T1000 (cell line): ENCODE measurements around the gene MAST4.

ENCODE experiments used
- DNase-seq: peaks from one replicate; lab custom pipeline; 2025; ENCODE audit warnings: mixed read lengths; lab: John Stamatoyannopoulos, UW

The MAST4 gene

DNA sequence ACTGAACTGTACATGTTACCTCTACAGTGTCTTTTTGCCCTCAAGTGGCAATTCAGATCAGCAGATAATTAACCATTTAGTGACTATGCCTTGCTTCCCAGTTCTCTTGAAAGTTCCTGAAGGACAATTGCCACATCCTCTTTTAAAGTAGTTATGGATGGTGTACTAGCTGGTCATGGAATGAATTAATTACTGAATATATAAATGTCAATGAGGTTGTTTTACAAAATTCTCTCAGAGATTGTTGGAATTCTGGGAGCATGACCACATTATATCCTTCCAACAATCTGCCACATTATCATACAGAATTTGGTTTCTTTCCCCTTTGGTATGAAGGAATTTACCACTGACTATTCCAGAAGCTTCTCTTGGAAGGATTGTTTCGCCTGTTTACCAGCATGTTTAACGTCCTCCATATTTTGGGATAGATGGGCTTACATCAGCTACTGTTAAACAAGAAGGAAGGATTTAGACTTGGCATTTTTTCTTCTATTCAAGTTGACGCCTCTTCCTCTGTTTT is 424.0 kb downstream of the MAST4 start:
- no peak for DNase-seq

DNA sequence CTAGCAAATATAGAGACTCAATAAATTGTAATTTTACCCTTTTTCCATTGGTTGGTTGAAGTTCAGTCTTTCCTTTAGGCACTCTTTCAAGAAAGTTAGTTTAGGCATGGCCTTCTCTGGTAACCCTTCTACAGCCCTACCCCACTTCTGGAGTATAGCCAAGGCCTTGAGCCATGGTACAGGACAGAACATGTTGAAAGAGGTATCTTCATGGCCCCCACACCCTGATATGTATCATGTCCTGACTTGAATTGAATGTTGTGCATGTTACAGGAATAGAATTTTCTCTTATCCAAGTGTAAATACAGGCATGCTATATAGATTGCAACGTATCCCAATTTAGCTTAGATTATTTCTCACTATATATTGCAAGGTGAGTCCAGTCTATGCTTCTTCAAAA is 424.8 kb downstream of the MAST4 start:
- no peak for DNase-seq

DNA sequence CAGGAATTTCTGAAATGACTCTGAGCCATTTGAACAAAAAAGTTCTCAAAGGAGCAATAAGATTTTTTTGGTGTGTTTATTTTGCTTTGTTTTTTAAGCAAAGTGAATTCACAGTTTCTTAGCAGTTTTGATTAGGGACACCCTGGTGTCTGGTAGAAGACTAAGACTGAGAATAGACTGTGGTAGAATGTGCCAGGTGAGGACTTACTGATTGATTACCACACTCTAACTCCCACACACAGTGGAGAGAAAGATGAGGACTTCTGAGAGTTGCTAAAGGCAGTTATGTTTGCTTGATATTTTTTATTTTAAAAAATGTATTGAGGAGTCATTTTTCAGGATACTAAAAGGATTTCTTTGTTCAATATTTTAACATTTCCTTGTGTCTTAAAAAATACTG is 425.3 kb downstream of the MAST4 start:
- no peak for DNase-seq

DNA sequence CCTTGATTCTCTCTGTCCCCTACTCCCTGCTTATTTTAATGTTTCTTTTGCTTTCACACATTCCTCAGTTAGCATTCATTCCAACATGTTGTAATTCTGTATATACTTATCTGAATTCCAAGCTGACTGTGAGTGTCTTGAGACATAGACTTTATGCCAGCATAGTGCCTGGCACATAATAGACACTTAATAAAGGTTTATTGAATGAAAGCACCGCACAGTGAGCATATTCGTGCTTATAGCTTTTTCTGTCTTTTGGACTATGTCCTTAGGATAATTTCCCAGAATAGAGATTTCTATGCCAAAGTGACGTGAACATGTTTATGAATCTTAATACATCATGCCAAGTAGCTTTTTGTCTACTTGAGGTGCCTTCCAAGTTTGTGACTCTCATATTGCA is 425.8 kb downstream of the MAST4 start:
- DNase-seq: no peak

DNA sequence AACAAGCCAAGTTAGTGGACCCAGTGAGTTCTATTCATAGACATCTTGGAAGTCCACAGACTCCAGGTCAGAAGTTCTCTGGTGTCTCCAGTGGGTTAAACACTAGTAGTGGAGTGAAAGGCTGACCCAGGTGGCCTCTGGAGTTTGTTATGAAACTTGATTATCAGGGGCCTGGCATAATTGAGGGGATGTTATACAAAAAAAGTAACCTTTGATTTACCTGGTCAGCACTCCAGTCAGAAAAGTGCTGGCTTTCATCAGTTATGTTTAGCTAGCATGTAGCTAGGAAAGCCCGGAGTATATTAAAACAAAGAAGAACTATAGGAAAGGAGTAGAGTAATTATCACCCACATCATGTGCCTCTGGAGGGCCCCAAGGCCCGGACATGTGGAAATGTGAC is 429.3 kb downstream of the MAST4 start:
- DNase-seq: no peak

DNA sequence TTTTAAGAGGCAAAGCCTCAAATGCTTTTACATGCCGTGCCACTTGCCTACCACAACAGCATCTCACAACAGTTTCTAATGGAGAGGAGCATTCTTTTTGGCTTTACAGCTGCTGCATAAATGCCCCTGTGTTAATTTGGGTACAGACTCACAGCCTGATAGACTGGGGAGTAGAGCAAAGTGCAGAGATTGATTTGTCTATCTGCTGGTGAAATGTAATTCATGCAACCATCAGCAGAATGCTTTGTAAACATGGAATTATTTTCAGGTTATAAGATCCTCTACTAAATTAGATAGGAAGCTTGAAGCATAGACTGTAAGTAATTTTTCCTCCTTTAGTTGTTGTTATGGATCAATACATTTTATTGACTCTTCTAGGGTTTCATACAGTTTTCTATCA is 430.1 kb downstream of the MAST4 start:
- DNase-seq: no peak

DNA sequence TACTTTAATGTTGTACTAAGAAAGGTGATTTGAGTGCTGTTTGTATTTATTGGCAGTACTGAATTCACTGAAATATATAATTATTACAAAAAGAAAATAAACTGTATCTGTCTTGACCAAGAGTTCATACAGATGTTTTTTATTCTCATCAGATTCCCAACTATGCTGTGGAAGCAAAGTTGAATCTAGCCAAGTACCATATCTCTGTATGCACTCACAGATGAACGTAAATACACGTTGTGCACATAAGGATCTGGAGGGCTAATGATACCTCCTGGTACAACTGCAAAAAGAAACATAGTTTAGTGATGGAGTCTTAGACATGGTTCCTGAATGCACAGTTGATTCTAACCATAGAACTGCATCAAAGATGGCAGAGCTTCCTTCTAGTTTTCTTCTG is 431.0 kb downstream of the MAST4 start:
- DNase-seq: no peak

DNA sequence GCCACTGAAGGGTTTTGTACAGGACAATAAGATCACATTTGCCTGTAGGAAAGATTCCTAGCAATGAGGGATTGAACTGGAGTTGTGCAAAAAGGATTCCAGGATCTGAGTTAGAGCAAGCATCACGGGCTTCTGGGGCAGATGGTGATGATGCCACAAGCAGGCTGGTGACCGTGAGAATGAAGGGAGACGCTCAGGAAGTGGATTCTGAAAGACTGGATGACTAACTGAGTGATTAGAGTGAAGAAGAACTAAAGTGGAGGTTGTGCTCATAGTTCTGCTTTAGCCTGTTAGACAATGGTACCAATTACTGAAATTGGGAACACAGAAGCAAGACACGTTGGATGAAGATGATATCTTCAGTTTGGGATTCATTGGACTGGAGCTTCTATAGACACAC is 432.2 kb downstream of the MAST4 start:
- DNase-seq: no peak

DNA sequence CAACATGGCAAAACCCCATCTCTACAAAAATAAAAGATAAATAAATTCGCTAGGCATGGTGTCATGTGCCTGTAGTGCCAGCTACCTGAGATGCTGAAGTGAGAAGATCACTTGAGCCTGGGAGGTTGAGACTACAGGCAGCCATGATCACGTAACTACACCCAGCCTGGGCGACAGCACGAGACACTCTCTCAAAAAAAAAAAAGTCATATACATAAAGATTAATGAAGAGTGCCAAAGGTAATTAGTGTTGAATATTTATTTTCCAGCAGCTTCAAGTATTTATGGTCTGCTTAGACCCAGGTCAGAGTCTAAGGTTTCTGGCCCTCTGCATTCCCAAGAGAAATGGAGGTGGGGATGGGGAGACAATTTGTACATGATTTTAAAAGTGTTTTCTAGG is 432.7 kb downstream of the MAST4 start:
- no peak for DNase-seq

DNA sequence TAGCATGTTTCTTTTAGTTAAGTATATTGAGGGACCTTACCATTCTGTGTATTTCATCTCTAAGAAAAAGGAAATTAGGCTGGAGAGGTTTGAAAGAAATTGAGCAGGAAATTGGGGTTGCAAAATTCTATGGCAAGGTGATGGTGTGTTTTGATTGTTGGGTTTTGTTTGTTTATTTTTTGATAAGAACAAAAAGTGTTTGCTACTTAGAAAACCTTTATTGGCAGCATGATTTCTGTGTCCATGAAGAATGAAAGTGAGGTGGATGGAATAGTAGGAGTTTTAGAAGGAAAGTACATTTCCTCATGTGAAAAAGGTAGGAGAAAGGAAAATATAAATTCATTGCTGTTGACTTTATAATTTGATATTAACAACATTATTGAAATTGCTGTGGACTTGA is 433.3 kb downstream of the MAST4 start:
- DNase-seq: no peak

DNA sequence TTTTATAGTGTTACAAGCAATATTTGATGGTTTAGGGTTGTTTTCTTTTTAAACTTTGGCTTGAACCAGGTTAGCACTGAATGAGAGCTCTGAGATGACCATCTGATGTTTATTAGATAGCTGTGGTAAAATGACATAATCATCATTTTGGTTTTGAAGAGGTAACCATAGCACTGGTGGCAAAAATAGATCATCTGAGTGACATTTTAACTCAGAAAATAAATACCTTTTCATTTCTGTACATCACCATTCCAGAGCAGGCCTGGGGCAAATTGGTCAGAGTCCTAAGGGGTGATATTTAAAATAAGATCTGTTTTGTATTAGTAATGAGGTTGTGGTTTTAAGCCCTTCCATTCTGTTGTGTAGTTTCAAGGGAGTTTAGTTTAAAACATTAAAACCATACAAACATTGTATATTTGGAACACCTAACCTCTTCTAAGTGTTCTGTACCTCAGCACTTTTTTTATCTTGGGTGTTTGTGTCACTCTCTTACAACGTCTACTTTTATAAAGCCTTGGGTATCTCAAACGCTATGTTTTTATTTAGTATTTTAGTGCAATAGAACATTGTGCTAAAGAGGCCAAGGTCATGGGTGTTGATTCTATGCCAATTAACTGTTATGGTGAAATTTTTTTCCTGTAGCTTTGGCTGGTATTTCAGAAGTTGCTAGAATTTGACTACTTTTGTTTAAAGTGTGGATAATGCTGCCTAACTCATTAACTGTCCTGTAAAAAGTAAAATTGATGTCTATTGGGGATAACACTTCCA is 434.3 kb downstream of the MAST4 start:
- DNase-seq: no peak

DNA sequence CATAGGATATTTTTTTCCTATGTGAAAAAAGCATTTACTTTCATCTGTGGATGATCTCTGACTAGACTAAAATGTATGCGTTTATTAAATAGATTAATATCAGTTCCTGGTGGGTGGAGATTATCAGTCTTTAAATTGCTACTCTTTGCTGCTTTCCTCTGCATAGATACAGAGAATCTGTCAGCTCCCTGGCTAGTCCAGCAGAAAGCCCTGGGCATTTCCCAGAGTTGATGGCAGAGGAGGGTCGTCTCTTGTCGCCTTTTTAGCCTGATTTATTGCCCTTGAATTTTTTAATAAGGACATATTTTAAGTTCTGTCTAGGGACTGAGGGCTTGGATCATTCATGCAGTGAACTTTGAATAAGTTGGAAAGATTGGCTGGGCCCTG is 434.9 kb downstream of the MAST4 start:
- DNase-seq: no peak

DNA sequence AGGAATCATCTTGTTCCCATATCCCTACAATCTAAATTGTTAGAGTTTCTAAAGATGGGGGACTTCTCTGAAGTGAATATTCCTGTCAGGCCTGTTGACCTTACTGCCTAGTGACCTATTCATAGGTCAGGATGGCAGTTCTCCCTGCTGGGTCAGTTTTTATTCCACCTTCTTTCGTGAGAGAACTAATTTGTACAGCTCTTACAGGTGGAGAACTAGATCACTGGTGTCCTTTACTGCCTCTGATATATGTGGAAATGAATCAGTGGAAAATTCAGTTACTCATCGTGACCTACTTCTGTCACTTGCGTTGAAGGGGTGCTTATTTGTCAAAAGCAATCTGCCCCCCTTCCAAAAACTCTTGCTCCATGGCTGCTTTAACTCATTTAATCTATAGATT is 435.5 kb downstream of the MAST4 start:
- no peak for DNase-seq

DNA sequence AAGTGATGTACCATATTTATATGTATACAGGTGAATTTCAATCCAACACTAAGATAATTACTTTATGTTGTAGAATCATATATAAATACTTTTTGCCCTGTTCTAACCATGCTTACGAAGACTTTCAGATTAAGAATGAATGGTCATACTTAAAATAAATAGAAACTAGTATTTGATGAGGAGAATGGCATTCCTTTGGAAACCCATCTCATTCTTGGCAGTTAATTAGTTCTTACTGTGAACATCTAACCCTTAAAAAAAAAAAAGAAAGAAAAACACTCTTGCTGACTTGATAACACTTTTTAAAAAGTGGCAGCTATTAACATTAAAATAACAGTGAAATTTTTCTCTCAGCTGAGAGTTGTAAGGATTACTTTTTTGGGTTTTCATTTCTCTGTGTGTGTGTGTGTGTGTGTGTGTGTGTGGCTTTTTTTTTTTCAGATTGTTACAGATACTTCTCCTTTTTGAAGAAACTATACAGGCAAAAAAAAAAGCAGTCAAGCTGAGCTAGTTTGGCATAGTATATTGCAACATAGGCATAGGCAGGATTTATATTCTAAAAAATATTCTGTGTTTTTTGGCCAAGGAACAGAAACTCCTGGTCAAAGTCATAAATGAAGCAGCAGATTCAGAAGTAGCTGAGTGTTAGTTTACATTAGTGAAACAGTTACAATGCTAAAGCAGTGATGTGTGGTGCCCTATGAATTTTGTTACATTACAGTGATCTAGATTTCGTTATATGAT is 436.9 kb downstream of the MAST4 start:
- DNase-seq: no peak

DNA sequence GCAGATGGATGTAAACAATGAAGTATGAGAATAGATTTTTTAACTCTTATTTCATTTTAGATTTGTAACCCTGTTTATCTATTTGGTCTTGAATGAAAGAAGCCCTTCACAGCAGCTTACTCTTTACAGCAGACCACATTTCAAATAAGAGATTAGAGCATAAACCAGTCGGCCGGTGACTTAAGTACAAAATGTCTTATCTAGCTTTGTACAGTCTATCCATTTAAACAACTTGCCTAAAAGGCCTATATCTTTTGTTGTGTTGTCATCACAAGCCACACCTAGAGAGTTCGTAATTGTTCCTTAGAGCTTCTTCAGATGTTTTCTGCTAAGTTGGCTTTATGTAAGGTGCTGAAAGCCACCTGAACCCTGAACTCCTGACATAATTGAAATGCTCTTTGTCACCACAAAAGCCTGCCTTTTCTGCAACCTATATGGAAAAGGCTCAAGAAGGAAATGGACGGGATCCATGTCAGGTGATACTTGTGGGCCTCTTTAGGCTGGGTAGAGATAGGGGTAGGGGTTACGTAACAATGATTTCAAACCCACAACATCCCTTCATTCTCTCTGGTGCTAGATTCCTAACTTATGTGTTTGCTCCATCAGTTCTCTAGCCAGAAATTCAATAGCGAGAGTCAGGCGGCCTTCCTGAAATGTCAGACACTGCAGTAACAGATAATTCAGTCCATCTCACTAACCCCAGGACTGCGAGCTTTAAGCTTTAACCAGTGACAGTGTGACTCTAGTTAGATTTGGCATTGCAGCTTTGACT is 437.9 kb downstream of the MAST4 start:
- DNase-seq: no peak

DNA sequence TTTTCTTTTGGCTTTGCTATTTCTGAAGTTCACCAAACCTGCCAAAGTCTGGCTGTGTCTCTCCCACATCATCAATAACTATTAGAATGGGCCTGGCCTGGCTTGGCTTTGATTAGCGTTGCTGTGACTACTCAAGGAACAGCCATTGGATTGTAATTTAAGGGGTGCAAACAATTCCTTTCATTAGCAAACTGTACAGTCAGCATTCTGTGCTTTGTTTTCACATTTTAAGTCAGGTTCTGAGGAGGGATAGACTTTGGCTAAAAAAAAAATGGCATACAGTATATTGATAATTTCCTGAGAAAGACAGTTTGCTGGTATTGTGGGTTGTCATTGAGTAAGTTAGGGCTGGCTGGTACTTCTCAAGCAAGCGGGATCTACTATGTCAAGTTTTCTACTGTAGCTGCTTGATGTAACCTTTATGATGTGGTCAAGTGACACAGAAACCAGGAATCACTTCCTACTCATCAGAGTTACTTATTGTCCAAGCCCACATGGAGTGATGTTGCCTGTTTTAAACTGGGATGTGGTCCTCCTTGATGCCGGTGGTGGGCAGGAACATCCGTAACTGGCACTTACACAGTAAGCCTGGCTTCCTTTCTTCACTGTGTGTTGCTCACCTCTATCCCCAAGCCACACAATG is 439.0 kb downstream of the MAST4 start:
- DNase-seq: no peak

DNA sequence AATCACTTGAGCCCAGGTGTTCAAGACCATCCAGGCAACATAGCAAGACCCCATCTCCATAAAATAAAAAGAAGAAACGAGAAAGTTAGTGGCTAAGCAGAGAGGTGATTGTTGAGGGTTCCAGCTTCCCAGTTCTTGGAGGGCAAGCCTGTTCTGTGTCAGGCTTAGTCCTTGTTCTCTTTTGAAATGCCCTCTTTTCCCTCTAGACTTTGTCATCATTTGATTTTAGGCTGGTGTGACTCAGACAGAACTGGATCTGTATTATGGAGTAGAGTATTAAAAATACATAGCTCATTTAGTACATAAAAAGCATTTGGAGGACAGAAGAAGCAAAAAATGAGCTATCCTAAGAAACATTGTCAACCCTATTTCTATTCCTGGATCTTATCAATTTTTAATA is 441.0 kb downstream of the MAST4 start:
- no peak for DNase-seq

DNA sequence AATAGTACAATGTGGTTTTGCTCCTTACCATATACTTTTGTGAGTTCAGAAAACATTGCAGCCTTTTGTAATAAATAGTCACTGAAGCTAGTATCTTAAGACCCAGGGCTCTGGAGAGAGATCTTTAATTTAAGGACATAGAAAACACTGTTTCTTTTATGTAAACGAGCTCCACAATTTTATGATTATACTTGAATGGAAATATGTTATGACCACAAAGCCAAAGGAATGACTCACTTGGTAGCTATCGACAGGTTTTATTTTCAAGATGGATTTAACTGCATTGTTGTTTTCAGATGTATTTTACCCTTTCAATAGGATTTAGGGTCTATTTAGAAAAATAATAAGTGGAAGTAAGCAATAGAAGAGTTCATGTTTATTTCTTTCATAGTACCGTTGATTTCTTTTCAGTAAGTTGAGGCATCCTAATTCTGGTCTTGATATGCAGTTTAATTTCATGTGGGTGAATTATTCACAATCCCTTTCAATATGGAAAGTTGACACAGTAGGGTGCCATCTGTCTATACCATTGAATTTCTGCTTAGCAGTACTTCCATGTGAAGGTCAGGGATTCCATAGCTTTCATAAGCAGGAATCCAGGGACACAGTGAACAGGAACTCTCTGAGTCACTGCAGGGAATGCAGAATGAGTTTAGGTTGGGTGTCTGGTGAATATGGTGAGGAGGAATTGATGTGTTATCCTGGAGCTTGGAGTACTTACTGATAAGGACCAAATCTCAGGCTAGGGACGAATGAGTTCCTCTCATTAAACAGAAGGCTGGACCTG is 442.8 kb downstream of the MAST4 start:
- no peak for DNase-seq

DNA sequence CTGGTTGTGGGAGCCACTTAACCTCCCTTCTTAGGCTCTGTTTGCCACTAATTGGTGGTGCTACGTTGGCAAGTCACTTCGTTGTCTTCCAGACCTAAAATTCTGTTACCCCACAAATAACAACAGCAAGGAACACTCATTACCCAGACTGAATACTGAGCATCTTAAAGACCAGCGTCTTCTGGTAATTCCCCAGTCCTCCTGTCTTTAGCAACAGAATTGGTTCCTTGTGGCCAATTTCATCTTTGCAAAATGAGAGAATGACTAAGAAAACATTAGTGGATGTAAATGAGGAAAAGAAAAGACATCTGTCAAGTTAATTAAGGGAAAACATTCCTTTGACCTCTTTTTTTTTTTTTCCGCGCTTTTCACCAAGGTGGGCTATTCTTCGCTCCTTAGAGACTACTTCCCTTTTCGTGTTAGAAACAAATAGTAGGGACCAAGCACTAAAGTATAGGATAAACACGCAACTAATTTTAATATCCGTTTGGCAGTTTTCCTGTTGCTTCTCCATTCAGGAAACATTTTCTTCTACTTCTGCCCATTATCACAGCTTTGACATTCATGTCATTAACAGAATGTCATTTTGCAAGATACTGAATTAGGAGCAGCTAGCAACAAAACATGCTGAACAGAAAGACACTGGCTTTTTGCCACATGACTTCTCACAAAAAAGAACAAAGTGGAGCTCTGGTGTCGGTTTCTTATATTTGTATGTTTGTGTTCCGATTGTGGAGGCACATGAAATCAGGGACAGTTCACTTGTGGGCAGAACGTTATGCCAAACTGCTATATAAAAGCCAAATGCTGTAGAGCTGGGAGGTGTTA is 446.2 kb downstream of the MAST4 start:
- DNase-seq: no peak

DNA sequence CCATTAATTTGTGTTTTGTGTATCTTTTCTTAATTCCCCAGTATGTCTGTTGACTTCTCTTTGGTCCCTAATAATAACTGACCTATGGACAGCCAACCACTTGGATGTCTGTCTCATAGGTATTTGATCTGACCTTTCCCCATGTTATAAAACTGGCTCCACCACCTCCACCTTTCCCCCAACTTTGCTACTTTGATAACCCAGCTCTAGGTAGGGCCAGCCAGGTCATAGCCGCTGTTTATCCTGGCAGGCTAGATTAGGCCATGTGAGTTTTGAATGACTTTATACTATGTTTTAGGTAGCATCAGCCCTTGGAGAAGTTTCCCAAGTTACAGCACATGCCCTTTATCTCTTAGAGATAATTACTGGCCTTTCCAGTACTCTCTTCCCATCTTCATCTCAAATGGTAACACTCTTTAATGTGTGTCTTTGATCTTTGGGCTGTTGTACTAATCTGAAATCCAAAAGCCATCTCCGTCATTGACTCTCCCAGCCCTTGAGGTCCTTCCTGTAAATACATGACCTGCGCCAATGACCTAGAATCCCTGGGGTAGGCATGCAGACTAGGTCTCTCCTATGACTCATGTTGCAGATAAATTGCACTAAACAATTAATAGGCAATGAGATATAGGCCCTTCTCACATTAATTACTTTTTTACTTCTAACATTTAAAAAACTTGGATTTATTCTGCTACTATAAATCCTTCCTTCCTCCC is 447.8 kb downstream of the MAST4 start:
- DNase-seq: no peak
